ENCODE data around the gene PIKFYVE.

GRCh38 chr2:208294482-208295024 lies 28.5 kb downstream of the PIKFYVE start:
- no peak for TF ChIP-seq POLR2A (IDR thresholded peaks at IDR 0.05)
- no peak for TF ChIP-seq CTCF (IDR thresholded peaks at IDR 0.05)
